Ovary (tissue), 3 donors: Measurements from ENCODE around the gene LIAS.

Experiments used
- CTCF ChIP-seq, 3 donors: fragments of 450-650 bp in 2 of 3; fragments of 200-600 bp in 1 of 3; IDR thresholded peaks; one replicate each; pipeline versions ENCODE4 v1.5.1 to v1.8.0; 2016 to 2022; ENCODE audit warnings: antibody characterized with exemption in 3 of 3, mild to moderate bottlenecking in 1 of 3
- EP300 ChIP-seq: sonication (generic); formaldehyde crosslinking; IDR thresholded peaks from one replicate; pipeline ENCODE4 v1.6.1; 2017; ENCODE audit warnings: antibody characterized with exemption
- POLR2A ChIP-seq: fragments of 450-650 bp; IDR thresholded peaks from one replicate; pipeline ENCODE4 v1.6.1; 2017; ENCODE audit warnings: antibody characterized with exemption, mild to moderate bottlenecking, moderate library complexity
- donor health status: DM: no; HTN: no; CAD: no.

- TF ChIP-seq POLR2A (no peak), CTCF (IDR thresholded peaks at IDR 0.05) (no peak), EP300 (no peak)
Observed at GRCh38 chr4:39498727-39499020, 39.8 kb downstream of the LIAS start.
